Nephron (organoid): ENCODE data around the gene ME2.

Source experiments
- H3K27ac Mint-ChIP-seq, 3 experiments: 2 replicates each; pipeline ENCODE4 v1.8.0; 2020; ENCODE audit warnings: mixed read lengths in 3 of 3, mild to moderate bottlenecking in 2 of 3, moderate library complexity in 1 of 3
- H3K27me3 Mint-ChIP-seq: 2 replicates; pipeline ENCODE4 v1.8.0; 2021; ENCODE audit warnings: low read depth, mild to moderate bottlenecking, moderate library complexity, mixed read lengths
- H3K36me3 Mint-ChIP-seq: 2 replicates; pipeline ENCODE4 v1.8.0; 2020; ENCODE audit warnings: low read depth, mixed read lengths
- H3K4me1 Mint-ChIP-seq: 2 replicates; pipeline ENCODE4 v1.8.0; 2020; ENCODE audit warnings: mixed read lengths
- H3K4me3 Mint-ChIP-seq, 3 experiments: 2 replicates each; pipeline ENCODE4 v1.8.0; 2020; ENCODE audit warnings: mild to moderate bottlenecking in 3 of 3, mixed read lengths in 3 of 3, moderate library complexity in 2 of 3
- H3K9me3 Mint-ChIP-seq: 2 replicates; pipeline ENCODE4 v1.8.0; 2020; ENCODE audit warnings: mixed read lengths
- CTCF ChIP-seq, 3 experiments: fragments of 200-600 bp; sonication (generic); IDR thresholded peaks; one replicate each; pipeline ENCODE4 v1.5.0; 2021; ENCODE audit warnings: antibody characterized with exemption in 3 of 3; ENCODE audit not compliant: unreplicated experiment in 3 of 3

Gene ME2

GRCh38 chr18:50933684-50934083 lies 54.8 kb downstream of the ME2 start:
- H3K27ac Mint-ChIP-seq, result no peak overlapping the region
- H3K27me3 Mint-ChIP-seq, result no peaks in the 10 kb centered on the region
- H3K9me3 Mint-ChIP-seq, result no peaks in the 10 kb centered on the region
- no peak for TF ChIP-seq CTCF (IDR thresholded peaks at IDR 0.05; ENCODE audit: unreplicated experiment in 3 of 3)
- peaks cover 31% of the 10 kb centered on the region for H3K36me3 Mint-ChIP-seq
- no peak overlapping the region for H3K4me3 Mint-ChIP-seq
- no peaks in the 10 kb centered on the region for H3K4me1 Mint-ChIP-seq

- no peak for TF ChIP-seq CTCF (IDR thresholded peaks at IDR 0.05; ENCODE audit: unreplicated experiment in 3 of 3)
- Mint-ChIP-seq H3K4me1 (no peaks in the 10 kb centered on the region), H3K36me3 (peaks cover 23% of the 10 kb centered on the region), H3K4me3 (no peak overlapping the region), H3K27me3 (no peaks in the 10 kb centered on the region), H3K27ac (no peak overlapping the region), H3K9me3 (no peaks in the 10 kb centered on the region)
Measured at GRCh38 chr18:50934545-50935211, 55.8 kb downstream of the ME2 start.

GRCh38 chr18:50935493-50936191 lies 56.7 kb downstream of the ME2 start:
- H3K27me3 Mint-ChIP-seq, result no peaks in the 10 kb centered on the region
- no peaks in the 10 kb centered on the region for H3K4me1 Mint-ChIP-seq
- no peaks in the 10 kb centered on the region for H3K9me3 Mint-ChIP-seq
- peaks cover 25% of the 10 kb centered on the region for H3K36me3 Mint-ChIP-seq
- no peak overlapping the region for H3K4me3 Mint-ChIP-seq
- TF ChIP-seq CTCF (IDR thresholded peaks at IDR 0.05; ENCODE audit: unreplicated experiment in 3 of 3), result no peak
- H3K27ac Mint-ChIP-seq, result no peak overlapping the region

- Mint-ChIP-seq H3K27me3 (no peaks in the 10 kb centered on the region), H3K9me3 (no peaks in the 10 kb centered on the region), H3K36me3 (peaks cover 30% of the 10 kb centered on the region), H3K27ac (no peak overlapping the region), H3K4me1 (no peaks in the 10 kb centered on the region), H3K4me3 (no peak overlapping the region)
- no peak for TF ChIP-seq CTCF (IDR thresholded peaks at IDR 0.05; ENCODE audit: unreplicated experiment in 3 of 3)
Measured at GRCh38 chr18:50937183-50937582, 58.3 kb downstream of the ME2 start.

GRCh38 chr18:50938912-50939311 lies 60.0 kb downstream of the ME2 start:
- Mint-ChIP-seq H3K9me3 (no peaks in the 10 kb centered on the region), H3K27ac (no peak overlapping the region)

More at GRCh38 chr18:50938912-50939311, 60.0 kb downstream of the ME2 start:
- no peak overlapping the region for H3K4me3 Mint-ChIP-seq
- TF ChIP-seq CTCF (IDR thresholded peaks at IDR 0.05; ENCODE audit: unreplicated experiment in 3 of 3), result no peak
- peaks cover 25% of the 10 kb centered on the region for H3K36me3 Mint-ChIP-seq
- H3K27me3 Mint-ChIP-seq, result no peaks in the 10 kb centered on the region
- H3K4me1 Mint-ChIP-seq, result no peaks in the 10 kb centered on the region
